OCI-LY7 (cell line): ENCODE data around the gene HLA-DQB1.

Experiments
- CTCF ChIP-seq: fragments of 200-600 bp; sonication (generic); conservative IDR thresholded peaks from 2 replicates; pipeline ENCODE4 v1.5.1; 2014; ENCODE audit warnings: mild to moderate bottlenecking, antibody characterized with exemption, low read length, moderate library complexity, mixed read lengths
- EZH2phosphoT487 ChIP-seq: fragments of 200-600 bp; sonication (generic); IDR thresholded peaks from 2 replicates; pipeline ENCODE4 v1.6.1; 2018; ENCODE audit warnings: low read depth, borderline replicate concordance, mild to moderate bottlenecking, mixed run types, antibody characterized with exemption, low read length, moderate library complexity, mixed read lengths

- TF ChIP-seq CTCF = no peak
- no peak for TF ChIP-seq EZH2phosphoT487
Measured at GRCh38 chr6:32609731-32610640, 56.5 kb downstream of the HLA-DQB1 start.
